Upper lobe of left lung (tissue), 6 donors: ENCODE results near the gene CTXND1. TPM values are rescaled to one million over a fixed set of nuclear protein-coding genes. Genes with fewer than 3 reads are reported as not detected.

Source experiments
- ATAC-seq, 2 donors: fragments of 200-7000 bp; cut with Tn5 transposase; one replicate each; pipeline ENCODE4 v1.9.1; 2022; ENCODE audit warnings: mild to moderate bottlenecking in 2 of 2, moderate library complexity in 2 of 2; ENCODE audit not compliant: low FRiP score in 2 of 2
- DNase-seq, 2 donors: peaks; one replicate each; pipeline ENCODE4 v3.0.0-alpha.2; 2019 to 2020
- H3K27ac ChIP-seq, 4 donors: fragments of 200-600 bp; sonication (generic); one replicate each; pipeline ENCODE4 v1.5.1; 2016 to 2019
- H3K27me3 ChIP-seq, 4 donors: fragments of 200-600 bp; sonication (generic); one replicate each; pipeline ENCODE4 v1.5.1; 2017 to 2019
- H3K36me3 ChIP-seq, 4 donors: fragments of 200-600 bp; sonication (generic); one replicate each; pipeline ENCODE4 v1.5.1; 2016 to 2019
- H3K4me1 ChIP-seq, 4 donors: fragments of 200-600 bp; sonication (generic); one replicate each; pipeline ENCODE4 v1.5.1; 2018 to 2019
- H3K4me3 ChIP-seq, 4 donors: fragments of 200-600 bp; sonication (generic); one replicate each; pipeline ENCODE4 v1.5.1; 2017 to 2019; ENCODE audit warnings: mild to moderate bottlenecking in 2 of 4, moderate library complexity in 1 of 4
- H3K9me3 ChIP-seq, 4 donors: fragments of 200-600 bp; sonication (generic); one replicate each; pipeline ENCODE4 v1.5.1; 2018 to 2019
- EP300 ChIP-seq, 4 donors: sonication (generic); formaldehyde crosslinking; IDR thresholded peaks; one replicate each; pipeline ENCODE4 v1.5.1; 2017; ENCODE audit warnings: antibody characterized with exemption in 4 of 4, control low read depth in 2 of 4
- POLR2A ChIP-seq, 4 donors: fragments of 450-650 bp; IDR thresholded peaks; one replicate each; pipeline ENCODE4 v1.5.1; 2016 to 2017; ENCODE audit warnings: antibody characterized with exemption in 4 of 4, mild to moderate bottlenecking in 2 of 4
- POLR2AphosphoS5 ChIP-seq, 2 donors: sonication (generic); formaldehyde crosslinking; IDR thresholded peaks; one replicate each; pipeline ENCODE4 v1.5.1; 2017; ENCODE audit warnings: antibody characterized with exemption in 2 of 2
- WGBS, 2 donors: methylation state at CpG; one replicate each; pipeline ENCODE4 v1.1.5; 2017 to 2018; 5-methylcytosine and 5-hydroxymethylcytosine counted together
- total RNA-seq, 6 donors: library from RNA; depleted of rRNA in 4 of 6; stranded (reverse); fragments of >200 nt in 4 of 6; gene quantifications; one replicate each; pipeline versions ENCODE4 v1.1.0 to v1.2.1, GENCODE V29; 2016 to 2021
- TF ChIP-seq, protein P1 (sequence below), 6 experiments: fragments of 450-650 bp in 4 of 6; fragments of 200-600 bp in 2 of 6; sonication (generic) in 2 of 6; IDR thresholded peaks; one replicate each; pipeline ENCODE4 v1.5.1; 2016 to 2019; ENCODE audit warnings: antibody characterized with exemption in 6 of 6
- donor health status: DM: no; HTN: no; CAD: no; lungs with moderate emphysema.
- donor health status: DM: no; HTN: yes; CAD: no; lungs with severe emphysema.

CTXND1 gene
- total RNA-seq, 6 donors from 2014 or later, result 0.10 to 4.1 (median 1.1) TPM

- TF ChIP-seq POLR2A (IDR thresholded peaks at IDR 0.05) (peak in 1 of 4 donors; percentile 18), POLR2AphosphoS5 (IDR thresholded peaks at IDR 0.05) (no peak), EP300 (IDR thresholded peaks at IDR 0.05) (no peak)
- Histone ChIP-seq H3K27me3 (peaks cover 0 to 21% (median 8%) of the 10 kb centered on the region in 4 donors), H3K4me1 (peaks cover 8 to 13% (median 12%) of the 10 kb centered on the region in 4 donors), H3K36me3 (no peaks in the 10 kb centered on the region), H3K9me3 (no peaks in the 10 kb centered on the region), H3K4me3 (peak overlapping the region; percentile 14 to 53 (median 52)), H3K27ac (peak overlapping the region in 1 of 4 donors; percentile 35)
- ATAC-seq (peak in 1 of 2 donors; percentile 45), DNase-seq (peak in 1 of 2 donors; percentile 88)
- WGBS, 2 donors, result 2% methylated on average over 3 to 24 of the region's 79 CpGs
Measured at GRCh38 chr15:80251428-80252120, 439 bp downstream of the CTXND1 start.

- Histone ChIP-seq H3K4me1 (peaks cover 8 to 13% (median 12%) of the 10 kb centered on the region in 4 donors), H3K9me3 (no peaks in the 10 kb centered on the region), H3K27me3 (peaks cover 0 to 21% (median 8%) of the 10 kb centered on the region in 4 donors), H3K27ac (no peak overlapping the region), H3K36me3 (no peaks in the 10 kb centered on the region), H3K4me3 (peak overlapping the region in 3 of 4 donors; percentile 51 to 53 (median 52))
- DNase-seq (no peak), ATAC-seq (no peak)
- no peak for TF ChIP-seq POLR2A (IDR thresholded peaks at IDR 0.05)
- TF ChIP-seq POLR2AphosphoS5 (IDR thresholded peaks at IDR 0.05), result no peak
- TF ChIP-seq EP300 (IDR thresholded peaks at IDR 0.05), result no peak
- TF ChIP-seq, protein P1, sequence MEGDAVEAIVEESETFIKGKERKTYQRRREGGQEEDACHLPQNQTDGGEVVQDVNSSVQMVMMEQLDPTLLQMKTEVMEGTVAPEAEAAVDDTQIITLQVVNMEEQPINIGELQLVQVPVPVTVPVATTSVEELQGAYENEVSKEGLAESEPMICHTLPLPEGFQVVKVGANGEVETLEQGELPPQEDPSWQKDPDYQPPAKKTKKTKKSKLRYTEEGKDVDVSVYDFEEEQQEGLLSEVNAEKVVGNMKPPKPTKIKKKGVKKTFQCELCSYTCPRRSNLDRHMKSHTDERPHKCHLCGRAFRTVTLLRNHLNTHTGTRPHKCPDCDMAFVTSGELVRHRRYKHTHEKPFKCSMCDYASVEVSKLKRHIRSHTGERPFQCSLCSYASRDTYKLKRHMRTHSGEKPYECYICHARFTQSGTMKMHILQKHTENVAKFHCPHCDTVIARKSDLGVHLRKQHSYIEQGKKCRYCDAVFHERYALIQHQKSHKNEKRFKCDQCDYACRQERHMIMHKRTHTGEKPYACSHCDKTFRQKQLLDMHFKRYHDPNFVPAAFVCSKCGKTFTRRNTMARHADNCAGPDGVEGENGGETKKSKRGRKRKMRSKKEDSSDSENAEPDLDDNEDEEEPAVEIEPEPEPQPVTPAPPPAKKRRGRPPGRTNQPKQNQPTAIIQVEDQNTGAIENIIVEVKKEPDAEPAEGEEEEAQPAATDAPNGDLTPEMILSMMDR (IDR thresholded peaks at IDR 0.05), result no peak
- WGBS, 2 donors, result 64 to 74% methylated on average over 19 to 20 of the region's 20 CpGs
Measured at GRCh38 chr15:80250614-80251427, 1.2 kb downstream of the CTXND1 start.

DNA sequence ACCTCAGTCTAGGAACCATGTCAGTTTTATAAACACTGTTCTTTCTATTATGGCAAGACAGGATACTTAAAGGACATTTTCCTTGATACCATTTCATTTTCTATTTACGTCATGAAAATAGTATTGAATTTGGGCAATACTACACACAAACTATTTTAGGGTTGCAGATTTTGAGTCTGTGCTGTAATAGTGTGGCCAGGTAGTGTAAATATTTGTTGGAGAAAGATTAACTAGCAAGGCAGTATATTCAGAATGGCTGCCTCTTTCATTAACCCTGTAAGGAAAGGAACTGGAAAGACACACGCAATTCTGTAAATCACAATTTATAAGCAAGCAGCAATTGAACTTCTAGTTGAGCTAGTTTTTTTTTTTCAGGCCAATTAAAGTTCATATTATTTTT lies 2.0 kb downstream of the CTXND1 start:
- ATAC-seq (no peak), DNase-seq (no peak)
- 60 to 62% methylated on average over 2 of the region's 2 CpGs for WGBS, 2 donors

DNA sequence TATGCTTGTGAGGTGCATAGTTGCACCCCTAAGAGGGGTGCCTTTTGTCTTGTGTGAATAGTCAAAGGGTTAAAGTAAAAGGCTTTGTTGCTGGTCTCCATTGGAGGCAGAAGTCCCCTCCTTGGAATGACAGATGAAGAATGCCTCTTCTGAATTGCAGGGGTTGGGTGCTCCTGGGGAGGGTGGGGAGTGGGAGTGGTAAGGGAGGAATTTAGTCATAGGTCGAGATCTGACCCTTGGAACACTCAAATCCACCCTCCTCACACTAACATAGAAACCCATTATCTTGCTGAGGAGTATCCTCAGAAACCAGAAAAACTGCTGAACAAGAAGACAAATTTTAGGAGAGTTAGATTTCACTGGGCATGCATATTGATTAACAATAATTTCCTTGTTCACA lies 4.7 kb downstream of the CTXND1 start:
- Histone ChIP-seq H3K27ac (no peak overlapping the region), H3K36me3 (no peaks in the 10 kb centered on the region), H3K27me3 (peaks cover 0 to 17% (median 8%) of the 10 kb centered on the region in 4 donors), H3K9me3 (no peaks in the 10 kb centered on the region), H3K4me1 (peaks cover 7 to 12% (median 11%) of the 10 kb centered on the region in 4 donors), H3K4me3 (no peak overlapping the region)
- WGBS, 2 donors, result 46 to 53% methylated on average over 1 of the region's 1 CpG
- DNase-seq (no peak), ATAC-seq (no peak)
- TF ChIP-seq POLR2A (IDR thresholded peaks at IDR 0.05) (no peak), EP300 (IDR thresholded peaks at IDR 0.05) (no peak), POLR2AphosphoS5 (IDR thresholded peaks at IDR 0.05) (no peak)
- TF ChIP-seq, protein P1 (IDR thresholded peaks at IDR 0.05), result no peak

More for the DNA sequence above, 2.0 kb downstream of the CTXND1 start:
- Histone ChIP-seq H3K27me3 (peaks cover 0 to 21% (median 8%) of the 10 kb centered on the region in 4 donors), H3K4me3 (no peak overlapping the region), H3K27ac (no peak overlapping the region), H3K9me3 (no peaks in the 10 kb centered on the region), H3K4me1 (peaks cover 8 to 13% (median 12%) of the 10 kb centered on the region in 4 donors), H3K36me3 (no peaks in the 10 kb centered on the region)
- TF ChIP-seq POLR2A (IDR thresholded peaks at IDR 0.05), result no peak

- no peak overlapping the region for H3K4me3 ChIP-seq
- WGBS, 2 donors, result 32 to 35% methylated on average over 6 to 7 of the region's 7 CpGs
- H3K36me3 ChIP-seq, result no peaks in the 10 kb centered on the region
- no peaks in the 10 kb centered on the region for H3K9me3 ChIP-seq
- no peak overlapping the region for H3K27ac ChIP-seq
- no peak for TF ChIP-seq POLR2A (IDR thresholded peaks at IDR 0.05)
- TF ChIP-seq POLR2AphosphoS5 (IDR thresholded peaks at IDR 0.05), result no peak
- TF ChIP-seq, protein P1 (IDR thresholded peaks at IDR 0.05), result no peak
- TF ChIP-seq EP300 (IDR thresholded peaks at IDR 0.05), result no peak
- H3K4me1 ChIP-seq, result peaks cover under 1 to 4% (median 2%) of the 10 kb centered on the region in 4 donors
- peak in 1 of 2 donors; percentile 70 for DNase-seq
- H3K27me3 ChIP-seq, result peaks cover 0 to 8% (median 1%) of the 10 kb centered on the region in 4 donors
- no peak for ATAC-seq
Measured at GRCh38 chr15:80246425-80246894, 5.6 kb downstream of the CTXND1 start.
